Measurements from ENCODE around the gene DAB2IP. TPM values are rescaled to one million over a fixed set of nuclear protein-coding genes. Genes with fewer than 3 reads are reported as not detected.

Gene DAB2IP
- total RNA-seq, 2 experiments from 2014 or later = 0.06 TPM; not detected in 1

DNA sequence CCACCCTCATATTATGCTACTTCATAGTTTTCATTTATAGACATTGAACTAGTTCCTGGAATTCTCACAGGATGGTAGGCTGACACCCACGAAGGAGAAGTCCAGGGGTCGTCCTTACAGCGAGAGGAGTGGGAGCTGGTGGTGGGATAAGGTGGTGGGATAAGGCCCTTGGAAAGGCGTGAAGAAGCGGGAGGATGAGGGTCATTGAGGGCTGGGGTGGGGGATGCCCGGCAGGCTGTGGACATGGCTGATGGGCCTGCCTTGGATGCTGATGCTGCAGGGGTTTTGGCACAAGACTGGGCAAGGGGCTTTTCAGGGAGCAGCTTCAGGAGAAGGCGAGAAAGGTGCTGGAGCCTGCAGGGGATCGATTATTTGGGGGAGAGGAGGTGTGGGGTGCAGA lies 9.4 kb downstream of the DAB2IP start:
- Histone ChIP-seq H3K36me3 (ENCODE audit: insufficient read depth, low read length) (no peaks in the 10 kb centered on the region), H3K4me3 (ENCODE audit: low read length) (no peak overlapping the region), H3K4me1 (ENCODE audit: insufficient read depth, low read length) (no peaks in the 10 kb centered on the region), H3K27ac (ENCODE audit: low read depth in 1 of 2, low read length in 2 of 2) (no peak overlapping the region), H3K27me3 (ENCODE audit: control insufficient read depth in 1 of 2, insufficient read depth in 2 of 2, low read length in 2 of 2) (peaks cover 0 to 2% of the 10 kb centered on the region in 2 experiments), H3K9me3 (ENCODE audit: control insufficient read depth in 1 of 2, insufficient read depth in 1 of 2, low read length in 2 of 2) (no peaks in the 10 kb centered on the region)
- ATAC-seq (ENCODE audit: poor library complexity) (no peak), DNase-seq (no peak)
- Mint-ChIP-seq H3K4me3 (no peak overlapping the region), H3K27me3 (peaks cover 50% of the 10 kb centered on the region), H3K27ac (no peak overlapping the region), H3K9me3 (no peaks in the 10 kb centered on the region), H3K4me1 (ENCODE audit: low read depth) (no peaks in the 10 kb centered on the region), H3K36me3 (ENCODE audit: low read depth) (no peaks in the 10 kb centered on the region)
- intact Hi-C loops (cut with DNase I, micrococcal nuclease) = no loop called here
- POLR2A ChIA-PET = no interaction called here
- TF ChIP-seq, protein P1, sequence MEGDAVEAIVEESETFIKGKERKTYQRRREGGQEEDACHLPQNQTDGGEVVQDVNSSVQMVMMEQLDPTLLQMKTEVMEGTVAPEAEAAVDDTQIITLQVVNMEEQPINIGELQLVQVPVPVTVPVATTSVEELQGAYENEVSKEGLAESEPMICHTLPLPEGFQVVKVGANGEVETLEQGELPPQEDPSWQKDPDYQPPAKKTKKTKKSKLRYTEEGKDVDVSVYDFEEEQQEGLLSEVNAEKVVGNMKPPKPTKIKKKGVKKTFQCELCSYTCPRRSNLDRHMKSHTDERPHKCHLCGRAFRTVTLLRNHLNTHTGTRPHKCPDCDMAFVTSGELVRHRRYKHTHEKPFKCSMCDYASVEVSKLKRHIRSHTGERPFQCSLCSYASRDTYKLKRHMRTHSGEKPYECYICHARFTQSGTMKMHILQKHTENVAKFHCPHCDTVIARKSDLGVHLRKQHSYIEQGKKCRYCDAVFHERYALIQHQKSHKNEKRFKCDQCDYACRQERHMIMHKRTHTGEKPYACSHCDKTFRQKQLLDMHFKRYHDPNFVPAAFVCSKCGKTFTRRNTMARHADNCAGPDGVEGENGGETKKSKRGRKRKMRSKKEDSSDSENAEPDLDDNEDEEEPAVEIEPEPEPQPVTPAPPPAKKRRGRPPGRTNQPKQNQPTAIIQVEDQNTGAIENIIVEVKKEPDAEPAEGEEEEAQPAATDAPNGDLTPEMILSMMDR (IDR thresholded peaks at IDR 0.05) = no peak
- CTCF ChIA-PET = no interaction called here

- CTCF ChIA-PET = no interaction called here
- POLR2A ChIA-PET = no interaction called here
- H3K27me3 Mint-ChIP-seq = peaks cover 49% of the 10 kb centered on the region
Measured at GRCh38 chr9:121661328-121661727, 9.9 kb downstream of the DAB2IP start.

GRCh38 chr9:121662359-121662758 lies 10.9 kb downstream of the DAB2IP start:
- intact Hi-C loops (cut with DNase I, micrococcal nuclease) = no loop called here
- TF ChIP-seq, protein P1 (IDR thresholded peaks at IDR 0.05) = no peak
- no peak overlapping the region for H3K4me3 Mint-ChIP-seq
- peaks cover 41% of the 10 kb centered on the region for H3K27me3 Mint-ChIP-seq
- CTCF ChIA-PET = no interaction called here
- Histone ChIP-seq H3K4me3 (ENCODE audit: low read length) (no peak overlapping the region), H3K4me1 (ENCODE audit: insufficient read depth, low read length) (no peaks in the 10 kb centered on the region), H3K27me3 (ENCODE audit: control insufficient read depth in 1 of 2, insufficient read depth in 2 of 2, low read length in 2 of 2) (peaks cover 0 to 2% of the 10 kb centered on the region in 2 experiments), H3K9me3 (ENCODE audit: control insufficient read depth in 1 of 2, insufficient read depth in 1 of 2, low read length in 2 of 2) (no peaks in the 10 kb centered on the region), H3K36me3 (ENCODE audit: insufficient read depth, low read length) (no peaks in the 10 kb centered on the region), H3K27ac (ENCODE audit: low read depth in 1 of 2, low read length in 2 of 2) (no peak overlapping the region)
- no peaks in the 10 kb centered on the region for H3K36me3 Mint-ChIP-seq (ENCODE audit: low read depth)
- DNase-seq (no peak), ATAC-seq (ENCODE audit: poor library complexity) (no peak)
- no peak overlapping the region for H3K27ac Mint-ChIP-seq
- POLR2A ChIA-PET = no interaction called here
- H3K4me1 Mint-ChIP-seq (ENCODE audit: low read depth) = no peaks in the 10 kb centered on the region
- H3K9me3 Mint-ChIP-seq = no peaks in the 10 kb centered on the region

More at GRCh38 chr9:121661328-121661727, 9.9 kb downstream of the DAB2IP start:
- H3K36me3 ChIP-seq (ENCODE audit: insufficient read depth, low read length) = no peaks in the 10 kb centered on the region
- Mint-ChIP-seq H3K4me3 (no peak overlapping the region), H3K4me1 (ENCODE audit: low read depth) (no peaks in the 10 kb centered on the region), H3K9me3 (no peaks in the 10 kb centered on the region), H3K36me3 (ENCODE audit: low read depth) (no peaks in the 10 kb centered on the region), H3K27ac (no peak overlapping the region)
- H3K27me3 ChIP-seq (ENCODE audit: control insufficient read depth in 1 of 2, insufficient read depth in 2 of 2, low read length in 2 of 2) = peaks cover 0 to 2% of the 10 kb centered on the region in 2 experiments
- no peaks in the 10 kb centered on the region for H3K9me3 ChIP-seq (ENCODE audit: control insufficient read depth in 1 of 2, insufficient read depth in 1 of 2, low read length in 2 of 2)
- no peak overlapping the region for H3K27ac ChIP-seq (ENCODE audit: low read depth in 1 of 2, low read length in 2 of 2)
- no peak for ATAC-seq (ENCODE audit: poor library complexity)
- H3K4me3 ChIP-seq (ENCODE audit: low read length) = no peak overlapping the region
- H3K4me1 ChIP-seq (ENCODE audit: insufficient read depth, low read length) = no peaks in the 10 kb centered on the region
- TF ChIP-seq, protein P1 (IDR thresholded peaks at IDR 0.05) = no peak
- intact Hi-C loops (cut with DNase I, micrococcal nuclease) = no loop called here
- no peak for DNase-seq

Measured in CD4-positive, alpha-beta T cell (primary cell).